Fibroblast of lung (primary cell): Measurements from ENCODE around the gene LTBP1. TPM values are rescaled to one million over a fixed set of nuclear protein-coding genes. Genes with fewer than 3 reads are reported as not detected.

ENCODE experiments used
- DNase-seq, 2 donors: peaks; one replicate each; pipeline versions ENCODE4 v3.0.0 to v3.0.0-alpha.2; 2010; ENCODE audit warnings: low read depth in 2 of 2
- H2AFZ ChIP-seq: 2 replicates; pipeline ENCODE4 v1.5.1; 2012; ENCODE audit warnings: low read length, control low read depth, inconsistent platforms
- H3K27ac ChIP-seq: 2 replicates; pipeline ENCODE4 v1.5.1; 2011; ENCODE audit warnings: low read length, control low read depth; ENCODE audit not compliant: insufficient read depth
- H3K27me3 ChIP-seq: 2 replicates; pipeline ENCODE4 v1.5.1; 2011; ENCODE audit warnings: mild to moderate bottlenecking, low read length; ENCODE audit not compliant: control insufficient read depth, insufficient read depth
- H3K36me3 ChIP-seq: 2 replicates; pipeline ENCODE4 v1.5.1; 2011; ENCODE audit warnings: low read length; ENCODE audit not compliant: control insufficient read depth, insufficient read depth
- H3K4me1 ChIP-seq: 2 replicates; pipeline ENCODE4 v1.5.1; 2011; ENCODE audit warnings: low read length; ENCODE audit not compliant: control insufficient read depth, insufficient read depth; ENCODE audit errors: extremely low read depth
- H3K4me2 ChIP-seq: 2 replicates; pipeline ENCODE4 v1.5.1; 2011; ENCODE audit warnings: low read length, control low read depth; ENCODE audit not compliant: insufficient read depth; ENCODE audit errors: extremely low read depth
- H3K4me3 ChIP-seq, 4 experiments: fragments of 200-600 bp in 1 of 4; sonication (generic) in 1 of 4; replicated peaks in 1 of 4; 2 replicates each; pipeline ENCODE4 v1.5.1; 2011 to 2016; ENCODE audit warnings: low read length in 4 of 4, low read depth in 3 of 4, mild to moderate bottlenecking in 3 of 4, control low read depth in 2 of 4, inconsistent platforms in 1 of 4, mixed read lengths in 1 of 4; ENCODE audit not compliant: insufficient read depth in 1 of 4; ENCODE audit errors: control extremely low read depth in 1 of 4
- H3K79me2 ChIP-seq: 2 replicates; pipeline ENCODE4 v1.5.1; 2012; ENCODE audit warnings: mild to moderate bottlenecking, low read length, inconsistent platforms; ENCODE audit not compliant: control insufficient read depth, insufficient read depth
- H3K9ac ChIP-seq: 2 replicates; pipeline ENCODE4 v1.5.1; 2011; ENCODE audit warnings: mild to moderate bottlenecking, low read length, control low read depth; ENCODE audit not compliant: insufficient read depth
- H3K9me3 ChIP-seq: 2 replicates; pipeline ENCODE4 v1.5.1; 2012; ENCODE audit warnings: low read depth, low read length; ENCODE audit not compliant: control insufficient read depth, insufficient read depth
- H4K20me1 ChIP-seq: 2 replicates; pipeline ENCODE4 v1.5.1; 2011; ENCODE audit warnings: low read length; ENCODE audit not compliant: control insufficient read depth, insufficient read depth; ENCODE audit errors: extremely low read depth
- CTCF ChIP-seq, 2 donors: IDR thresholded peaks in 1 of 2; conservative IDR thresholded peaks in 1 of 2; 1 replicate in 1 of 2; 2 replicates in 1 of 2; pipeline ENCODE4 v1.5.1; 2011 to 2012; ENCODE audit warnings: low read length in 2 of 2, control low read depth in 1 of 2, inconsistent platforms in 1 of 2, low read depth in 1 of 2, mild to moderate bottlenecking in 1 of 2
- EZH2 ChIP-seq: IDR thresholded peaks from 2 replicates; pipeline ENCODE4 v1.5.1; 2012; ENCODE audit warnings: low read length, control low read depth, mild to moderate bottlenecking; ENCODE audit errors: missing control alignments
- polyA plus RNA-seq, 2 donors: library from polyadenylated mRNA; depleted of rRNA in 1 of 2; stranded (reverse) in 1 of 2; unstranded in 1 of 2; fragments of >200 nt; gene quantifications; 2 replicates each; pipeline ENCODE4 v1.2.1, GENCODE V29; 2011 to 2012; ENCODE audit warnings: missing spikeins in 1 of 2
- total RNA-seq: library from RNA; depleted of rRNA; stranded (reverse); fragments of >200 nt; gene quantifications from 2 replicates; pipeline ENCODE4 v1.2.1, GENCODE V29; 2014

LTBP1 gene
- total and polyA plus RNA-seq, 2 donors (not counting 1 experiment from before 2014, with no cell fraction given), result 254 to 324 TPM

- no peak overlapping the region for H2AFZ ChIP-seq
- H3K4me3 ChIP-seq, result no peak overlapping the region
- peaks cover 4% of the 10 kb centered on the region for H3K4me1 ChIP-seq
- DNase-seq, result peak in 1 of 2 donors; percentile 55
- H3K27ac ChIP-seq, result no peak overlapping the region
- H3K4me2 ChIP-seq, result no peak overlapping the region
- no peaks in the 10 kb centered on the region for H3K9me3 ChIP-seq
- no peaks in the 10 kb centered on the region for H4K20me1 ChIP-seq
- no peaks in the 10 kb centered on the region for H3K79me2 ChIP-seq
- H3K27me3 ChIP-seq, result no peaks in the 10 kb centered on the region
- no peak for TF ChIP-seq CTCF (conservative IDR thresholded peaks at IDR 0.05 in 1 of 2, IDR thresholded peaks at IDR 0.05 in 1 of 2; ENCODE audit: low read depth in 1 of 2, low read length in 2 of 2)
- TF ChIP-seq EZH2, result no peak
- H3K36me3 ChIP-seq, result no peaks in the 10 kb centered on the region
- H3K9ac ChIP-seq, result no peak overlapping the region
Measured at GRCh38 chr2:33023728-33024500, 77.2 kb downstream of the LTBP1 start.

GRCh38 chr2:33024758-33025157 is 78.0 kb downstream of the LTBP1 start:
- Histone ChIP-seq H2AFZ (no peak overlapping the region), H3K27me3 (no peaks in the 10 kb centered on the region), H3K27ac (no peak overlapping the region), H4K20me1 (no peaks in the 10 kb centered on the region), H3K4me1 (peaks cover 4% of the 10 kb centered on the region), H3K4me2 (no peak overlapping the region), H3K36me3 (no peaks in the 10 kb centered on the region), H3K9ac (no peak overlapping the region), H3K9me3 (no peaks in the 10 kb centered on the region), H3K79me2 (no peaks in the 10 kb centered on the region), H3K4me3 (no peak overlapping the region)
- no peak for TF ChIP-seq EZH2
- no peak for TF ChIP-seq CTCF (conservative IDR thresholded peaks at IDR 0.05 in 1 of 2, IDR thresholded peaks at IDR 0.05 in 1 of 2; ENCODE audit: low read depth in 1 of 2, low read length in 2 of 2)
- no peak for DNase-seq

GRCh38 chr2:33029459-33029858 is 82.7 kb downstream of the LTBP1 start:
- Histone ChIP-seq H3K27me3 (no peaks in the 10 kb centered on the region), H3K27ac (no peak overlapping the region), H3K36me3 (no peaks in the 10 kb centered on the region), H4K20me1 (no peaks in the 10 kb centered on the region), H3K9ac (no peak overlapping the region), H3K4me2 (no peak overlapping the region), H3K4me1 (peaks cover 5% of the 10 kb centered on the region), H3K79me2 (no peaks in the 10 kb centered on the region), H2AFZ (no peak overlapping the region), H3K9me3 (no peaks in the 10 kb centered on the region), H3K4me3 (no peak overlapping the region)
- TF ChIP-seq CTCF (conservative IDR thresholded peaks at IDR 0.05 in 1 of 2, IDR thresholded peaks at IDR 0.05 in 1 of 2; ENCODE audit: low read depth in 1 of 2, low read length in 2 of 2) (no peak), EZH2 (no peak)
- peak in 1 of 2 donors; percentile 46 for DNase-seq
